ENCODE results near the gene GGCX. TPM values are rescaled to one million over a fixed set of nuclear protein-coding genes. Genes with fewer than 3 reads are reported as not detected.

GGCX gene
- total and polyA plus RNA-seq, 9 of the 15 experiments (the other 6 are each of a cell fraction or from before 2014, with no cell fraction given) = 14.4 to 47.1 (median 28.1) TPM

- peak; percentile 75 for TF ChIP-seq NR2C2 (CRISPR knock-in tag; IDR thresholded peaks at IDR 0.05)
- TF ChIP-seq NR2C2 (tag; IDR thresholded peaks at IDR 0.05) = peak; percentile 69
- TF ChIP-seq TFAP4 (CRISPR knock-in tag; IDR thresholded peaks at IDR 0.05; ENCODE audit: borderline replicate concordance) = peak; percentile 81
- no peak for TF ChIP-seq ZNF696 (CRISPR knock-in tag; conservative IDR thresholded peaks at IDR 0.05)
- TF ChIP-seq ZNF609 (CRISPR knock-in tag; IDR thresholded peaks at IDR 0.05; ENCODE audit: borderline replicate concordance) = no peak; the same call in 1 of the 2 replicates
- peak; percentile 36; the same call in 1 of the 2 replicates for TF ChIP-seq CREB1 (IDR thresholded peaks at IDR 0.05)
- peak; percentile 68 for TF ChIP-seq CREB1 (CRISPR knock-in tag; IDR thresholded peaks at IDR 0.05)
- no peak for TF ChIP-seq RFX1 (IDR thresholded peaks at IDR 0.05)
- peak; percentile 86 to 97 (median 94) for TF ChIP-seq YY1 (IDR thresholded peaks at IDR 0.05; ENCODE audit: borderline replicate concordance in 1 of 3, control insufficient read depth in 1 of 3, extremely low read depth in 1 of 3, insufficient read depth in 3 of 3, insufficient read length in 1 of 3, insufficient replicate concordance in 2 of 3, low read depth in 1 of 3, low read length in 2 of 3)
- TF ChIP-seq ATF2 (CRISPR knock-in tag; IDR thresholded peaks at IDR 0.05) = no peak
- peak; percentile 89; the same call in 1 of the 2 replicates for TF ChIP-seq KDM2B (CRISPR knock-in tag; IDR thresholded peaks at IDR 0.05)
- TF ChIP-seq DNMT1 (IDR thresholded peaks at IDR 0.05) = no peak
- no peak for TF ChIP-seq HOXB6 (CRISPR knock-in tag; IDR thresholded peaks at IDR 0.05; ENCODE audit: borderline replicate concordance)
- TF ChIP-seq ZFP36 (IDR thresholded peaks at IDR 0.05; ENCODE audit: low read depth, low read length, partially characterized antibody) = no peak
- TF ChIP-seq FOXM1 (IDR thresholded peaks at IDR 0.05; ENCODE audit: low read depth) = peak; percentile 74
- peak; percentile 44; the same call in 1 of the 2 replicates for TF ChIP-seq FOXM1 (CRISPR knock-in tag; IDR thresholded peaks at IDR 0.05; ENCODE audit: low read depth)
- peak; percentile 1 for TF ChIP-seq FIP1L1 (IDR thresholded peaks at IDR 0.05; ENCODE audit: low read depth, low read length, poor library complexity, severe bottlenecking)
- TF ChIP-seq FOXO4 (CRISPR knock-in tag; IDR thresholded peaks at IDR 0.05) = no peak
Measured at GRCh38 chr2:85538507-85539360, 22.6 kb downstream of the GGCX start, which contains the start of gene MAT2A (continued).

All from K562 (cell line).